Measurements from ENCODE around the gene PSMA8.
"Not testable (repeated sequence)": the region's sequence is repeated elsewhere in the genome, so short reads cannot be mapped to it uniquely, and the experiment has no call there.

PSMA8 gene

GRCh38 chr18:26133652-26134051, at the start of gene PSMA8:
PSMA8 (plus strand) TSS chr18:26133869; CDS start chr18:26133966, 97 bp downstream.
- no peak for DNase-seq

GRCh38 chr18:26085056-26085455, 48.6 kb upstream of the PSMA8 start:
- no peak for DNase-seq

GRCh38 chr18:26086959-26087358, 46.7 kb upstream of the PSMA8 start:
- no peak for DNase-seq

- no peak for DNase-seq
Observed at GRCh38 chr18:26088487-26088886, 45.2 kb upstream of the PSMA8 start.

- DNase-seq = peak; percentile 57
Observed at GRCh38 chr18:26089293-26090129, 44.2 kb upstream of the PSMA8 start.

- DNase-seq = peak; percentile 83
Observed at GRCh38 chr18:26090130-26091046, 43.3 kb upstream of the PSMA8 start, which contains the start of gene SS18. SS18 (minus strand) TSS chr18:26090613; CDS start chr18:26090569, 44 bp downstream.

GRCh38 chr18:26091047-26091630, 42.5 kb upstream of the PSMA8 start:
- peak; percentile 83 for DNase-seq

- no peak for DNase-seq
Observed at GRCh38 chr18:26096852-26097251, 36.8 kb upstream of the PSMA8 start.

- DNase-seq = no peak
Observed at GRCh38 chr18:26097563-26097962, 36.1 kb upstream of the PSMA8 start.

GRCh38 chr18:26103579-26103978, 30.1 kb upstream of the PSMA8 start:
- no peak for DNase-seq

GRCh38 chr18:26104035-26104434, 29.6 kb upstream of the PSMA8 start:
- DNase-seq = no peak

- DNase-seq = no peak
Observed at GRCh38 chr18:26119246-26119645, 14.4 kb upstream of the PSMA8 start.

GRCh38 chr18:26121476-26121875, 12.2 kb upstream of the PSMA8 start:
- DNase-seq = no peak

- DNase-seq = not testable (repeated sequence)
Observed at GRCh38 chr18:26121994-26122393, 11.7 kb upstream of the PSMA8 start.

GRCh38 chr18:26127786-26128185, 5.9 kb upstream of the PSMA8 start:
- no peak for DNase-seq

- not testable (repeated sequence) for DNase-seq
Observed at GRCh38 chr18:26128192-26128591, 5.5 kb upstream of the PSMA8 start.

- no peak for DNase-seq
Observed at GRCh38 chr18:26134107-26134506, 438 bp downstream of the PSMA8 start.

GRCh38 chr18:26135548-26135947, 1.9 kb downstream of the PSMA8 start:
- DNase-seq = no peak

GRCh38 chr18:26157326-26157725, 23.7 kb downstream of the PSMA8 start:
- DNase-seq = no peak

- peak; percentile 16 for DNase-seq
Observed at GRCh38 chr18:26159353-26159752, 25.7 kb downstream of the PSMA8 start.

GRCh38 chr18:26164571-26164970, 30.9 kb downstream of the PSMA8 start:
- DNase-seq = no peak

- not testable (repeated sequence) for DNase-seq
Observed at GRCh38 chr18:26167592-26167991, 33.9 kb downstream of the PSMA8 start.

GRCh38 chr18:26175481-26175880, 41.8 kb downstream of the PSMA8 start:
- no peak for DNase-seq
